Measurements from ENCODE around the gene PDE4D. TPM values are rescaled to one million over a fixed set of nuclear protein-coding genes. Genes with fewer than 3 reads are reported as not detected.

PDE4D gene
- total RNA-seq, 1 experiment from 2014 or later, result 6.5 TPM

- Histone ChIP-seq H3K4me1 (ENCODE audit: insufficient read depth, low read length, poor library complexity, severe bottlenecking) (no peaks in the 10 kb centered on the region), H3K27me3 (replicated peaks; ENCODE audit: insufficient read depth, low read depth, low read length, poor library complexity) (no peaks in the 10 kb centered on the region), H3K27ac (ENCODE audit: low read depth, low read length, poor library complexity, severe bottlenecking) (no peak overlapping the region), H3K4me3 (ENCODE audit: low read depth, low read length, poor library complexity, severe bottlenecking) (no peak overlapping the region), H3K9me3 (ENCODE audit: low read depth, low read length, poor library complexity, severe bottlenecking) (no peaks in the 10 kb centered on the region), H3K36me3 (ENCODE audit: insufficient read depth, low read length, poor library complexity, severe bottlenecking) (no peaks in the 10 kb centered on the region)
- POLR2A ChIA-PET (ENCODE audit: low non-redundant PET), result no interaction called here
- no peak for DNase-seq (ENCODE audit: low spot score)
- CTCF ChIA-PET, result no interaction called here
- BruUV-seq (replicated peaks), result no TSS peak
- TF ChIP-seq CTCF (conservative IDR thresholded peaks at IDR 0.05; ENCODE audit: low read depth, low read length), result no peak
- TF ChIP-seq EZH2 (IDR thresholded peaks at IDR 0.05; ENCODE audit: borderline replicate concordance, low read depth, low read length, poor library complexity, severe bottlenecking), result no peak
- intact Hi-C loops (cut with micrococcal nuclease; ENCODE audit: unreplicated experiment), result no loop called here
These were observed 821.6 kb downstream of the PDE4D start for GRCh38 chr5:59071755-59072549.

- Histone ChIP-seq H3K9me3 (ENCODE audit: low read depth, low read length, poor library complexity, severe bottlenecking) (no peaks in the 10 kb centered on the region), H3K36me3 (ENCODE audit: insufficient read depth, low read length, poor library complexity, severe bottlenecking) (no peaks in the 10 kb centered on the region), H3K27me3 (replicated peaks; ENCODE audit: insufficient read depth, low read depth, low read length, poor library complexity) (no peaks in the 10 kb centered on the region), H3K4me1 (ENCODE audit: insufficient read depth, low read length, poor library complexity, severe bottlenecking) (peaks cover 9% of the 10 kb centered on the region), H3K4me3 (ENCODE audit: low read depth, low read length, poor library complexity, severe bottlenecking) (no peak overlapping the region), H3K27ac (ENCODE audit: low read depth, low read length, poor library complexity, severe bottlenecking) (no peak overlapping the region)
- no peak for TF ChIP-seq EZH2 (IDR thresholded peaks at IDR 0.05; ENCODE audit: borderline replicate concordance, low read depth, low read length, poor library complexity, severe bottlenecking)
- no peak for TF ChIP-seq CTCF (conservative IDR thresholded peaks at IDR 0.05; ENCODE audit: low read depth, low read length)
- peak; percentile 32 for DNase-seq (ENCODE audit: low spot score)
- ChIA-PET CTCF (no interaction called here), POLR2A (ENCODE audit: low non-redundant PET) (no interaction called here)
- no TSS peak for BruUV-seq (replicated peaks)
- intact Hi-C loops (cut with micrococcal nuclease; ENCODE audit: unreplicated experiment), result no loop called here
These were observed 824.0 kb downstream of the PDE4D start for GRCh38 chr5:59069438-59070079.

DNA sequence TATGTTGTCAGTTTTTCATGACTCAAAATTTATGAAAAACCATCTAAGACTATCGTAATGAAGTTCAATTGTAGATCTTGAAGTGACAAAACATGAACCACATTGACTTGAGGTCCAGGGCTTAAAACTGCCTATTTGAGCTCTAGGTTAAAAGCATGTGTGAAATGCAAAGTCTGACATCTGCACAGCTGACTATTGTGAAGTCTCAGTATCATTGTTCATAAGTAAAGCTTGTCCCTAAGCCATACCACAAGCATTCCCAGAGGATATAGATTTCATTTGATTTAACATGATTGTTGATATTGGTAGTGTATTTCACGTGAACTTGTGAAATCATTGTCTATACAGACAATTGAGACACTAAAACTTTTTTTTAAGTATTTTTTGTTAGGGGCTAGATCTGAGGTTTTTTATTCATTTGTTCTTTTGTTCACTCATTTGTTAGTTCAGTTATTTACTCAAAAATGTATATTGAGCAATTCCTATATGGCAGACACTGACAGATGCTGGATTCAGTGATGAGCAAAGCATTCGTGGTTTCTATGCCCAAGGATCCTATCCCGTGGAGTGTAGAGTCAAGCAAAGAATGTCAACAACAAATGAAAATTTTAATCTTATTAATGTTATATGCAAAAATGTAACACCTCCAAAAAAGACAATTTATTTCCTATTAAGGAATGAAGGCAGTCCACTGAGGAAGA lies 825.4 kb downstream of the PDE4D start:
- intact Hi-C loops (cut with micrococcal nuclease; ENCODE audit: unreplicated experiment), result no loop called here
- Histone ChIP-seq H3K9me3 (ENCODE audit: low read depth, low read length, poor library complexity, severe bottlenecking) (no peaks in the 10 kb centered on the region), H3K27ac (ENCODE audit: low read depth, low read length, poor library complexity, severe bottlenecking) (no peak overlapping the region), H3K4me1 (ENCODE audit: insufficient read depth, low read length, poor library complexity, severe bottlenecking) (peaks cover 9% of the 10 kb centered on the region), H3K27me3 (replicated peaks; ENCODE audit: insufficient read depth, low read depth, low read length, poor library complexity) (no peaks in the 10 kb centered on the region), H3K36me3 (ENCODE audit: insufficient read depth, low read length, poor library complexity, severe bottlenecking) (no peaks in the 10 kb centered on the region), H3K4me3 (ENCODE audit: low read depth, low read length, poor library complexity, severe bottlenecking) (no peak overlapping the region)
- TF ChIP-seq CTCF (conservative IDR thresholded peaks at IDR 0.05; ENCODE audit: low read depth, low read length), result no peak
- no peak for TF ChIP-seq EZH2 (IDR thresholded peaks at IDR 0.05; ENCODE audit: borderline replicate concordance, low read depth, low read length, poor library complexity, severe bottlenecking)
- no peak for DNase-seq (ENCODE audit: low spot score)
- BruUV-seq (replicated peaks), result no TSS peak
- ChIA-PET POLR2A (ENCODE audit: low non-redundant PET) (interaction anchor here (0.7 kb wide), 1 partner anchor 168 kb away, joined by 3 read pairs; no protein-coding TSS in a partner anchor), CTCF (no interaction called here)
